SJSA1 (cell line): ENCODE results near the gene MZF1. TPM values are rescaled to one million over a fixed set of nuclear protein-coding genes. Genes with fewer than 3 reads are reported as not detected.
"Not testable (repeated sequence)": the region's sequence is repeated elsewhere in the genome, so short reads cannot be mapped to it uniquely, and the experiment has no call there.

Experiments
- DNase-seq, 2 experiments: peaks; one replicate each; pipeline ENCODE4 v3.0.0-alpha.2; 2015 to 2020; ENCODE audit warnings: low spot score in 2 of 2, low read depth in 1 of 2
- H3K27ac ChIP-seq: fragments of 250-450 bp; sonication (Bioruptor Pico); 2 replicates; pipeline ENCODE4 v1.5.1; 2020; ENCODE audit warnings: mild to moderate bottlenecking, moderate library complexity
- H3K27me3 ChIP-seq: fragments of 250-450 bp; sonication (Bioruptor Pico); replicated peaks from 2 replicates; pipeline ENCODE4 v1.5.1; 2020; ENCODE audit warnings: mild to moderate bottlenecking, moderate library complexity
- H3K36me3 ChIP-seq: fragments of 250-450 bp; sonication (Bioruptor Pico); 2 replicates; pipeline ENCODE4 v1.5.1; 2020; ENCODE audit warnings: mild to moderate bottlenecking
- H3K4me1 ChIP-seq: fragments of 250-450 bp; sonication (Bioruptor Pico); replicated peaks from 2 replicates; pipeline ENCODE4 v1.6.1; 2021; ENCODE audit warnings: mild to moderate bottlenecking
- H3K4me3 ChIP-seq: fragments of 250-450 bp; sonication (Bioruptor Pico); 2 replicates; pipeline ENCODE4 v1.5.1; 2020; ENCODE audit warnings: mild to moderate bottlenecking
- H3K9me3 ChIP-seq: fragments of 250-450 bp; sonication (Bioruptor Pico); replicated peaks from 2 replicates; pipeline ENCODE4 v1.5.1; 2020; ENCODE audit warnings: mild to moderate bottlenecking
- total RNA-seq: library from RNA; depleted of rRNA; stranded (reverse); fragments of >200 nt; shearing (Covaris generic); gene quantifications from 2 replicates; pipeline ENCODE4 v1.2.3, GENCODE V29; 2014; rRNA removed

MZF1 gene
- 5.0 and 7.4 TPM in 2 replicates for total RNA-seq

DNA sequence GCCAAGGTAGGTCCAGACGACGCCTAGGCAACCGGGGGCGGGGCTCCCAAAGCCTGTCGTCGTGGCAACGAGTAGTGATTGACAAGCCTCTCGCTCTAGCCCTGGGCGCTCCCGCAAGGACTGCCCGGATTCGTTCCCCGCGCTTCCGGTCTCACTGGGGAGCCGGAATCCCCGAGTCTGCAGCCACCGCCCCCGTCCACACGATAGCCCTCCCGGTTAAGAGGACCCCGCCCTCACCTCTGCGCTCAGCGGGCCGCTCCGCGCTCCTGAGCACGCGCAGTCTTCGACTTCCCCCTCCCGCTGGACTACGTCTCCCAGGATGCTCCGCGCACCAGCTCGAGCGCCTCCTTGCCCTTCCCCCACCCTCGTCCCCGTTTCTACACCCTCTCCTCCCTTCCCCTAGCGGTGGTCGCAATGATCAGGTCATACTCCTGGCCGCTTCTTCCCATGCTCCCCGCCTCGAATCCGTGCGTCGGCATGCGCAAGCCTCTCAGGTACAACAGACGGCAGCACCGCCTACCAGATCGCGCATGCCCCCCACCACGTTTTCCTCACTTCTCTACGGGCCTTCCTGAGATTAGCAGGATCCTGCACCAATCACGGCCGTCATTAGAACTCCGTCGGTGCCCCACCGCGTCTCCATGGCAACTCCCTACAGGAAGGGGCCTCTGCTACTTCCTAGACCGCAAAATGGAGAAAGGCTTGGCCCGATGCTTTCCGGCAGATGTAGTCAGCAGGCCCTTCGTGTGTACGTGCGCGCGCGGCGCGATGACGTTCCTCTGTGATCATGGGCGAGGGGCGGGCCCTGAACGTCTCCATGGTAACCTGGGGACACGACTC is at the start of gene MZF1:
Gene MZF1, minus strand, starts transcription at position 518 of the 840 bp plus-strand sequence. CDS start 1,946 bp downstream, outside the sequence.
- Histone ChIP-seq H3K27me3 (no peaks in the 10 kb centered on the region), H3K4me3 (peak within 1 kb of the TSS; percentile 55), H3K36me3 (peaks cover 5% of the 10 kb centered on the region), H3K4me1 (peaks cover 15% of the 10 kb centered on the region), H3K27ac (peak within 1 kb of the TSS; percentile 86), H3K9me3 (no peaks in the 10 kb centered on the region)
- peak; percentile 100 for DNase-seq

GRCh38 chr19:58607213-58607612 is 34.1 kb upstream of the MZF1 start:
- not testable (repeated sequence) for H3K4me1 ChIP-seq, H3K36me3 ChIP-seq, H3K4me3 ChIP-seq, H3K9me3 ChIP-seq, H3K27me3 ChIP-seq, H3K27ac ChIP-seq, DNase-seq

- H3K9me3 ChIP-seq, H3K27ac ChIP-seq, H3K27me3 ChIP-seq, H3K4me3 ChIP-seq, H3K36me3 ChIP-seq, DNase-seq, H3K4me1 ChIP-seq: not testable (repeated sequence)
Observed at GRCh38 chr19:58606251-58606896, 33.2 kb upstream of the MZF1 start.

DNA sequence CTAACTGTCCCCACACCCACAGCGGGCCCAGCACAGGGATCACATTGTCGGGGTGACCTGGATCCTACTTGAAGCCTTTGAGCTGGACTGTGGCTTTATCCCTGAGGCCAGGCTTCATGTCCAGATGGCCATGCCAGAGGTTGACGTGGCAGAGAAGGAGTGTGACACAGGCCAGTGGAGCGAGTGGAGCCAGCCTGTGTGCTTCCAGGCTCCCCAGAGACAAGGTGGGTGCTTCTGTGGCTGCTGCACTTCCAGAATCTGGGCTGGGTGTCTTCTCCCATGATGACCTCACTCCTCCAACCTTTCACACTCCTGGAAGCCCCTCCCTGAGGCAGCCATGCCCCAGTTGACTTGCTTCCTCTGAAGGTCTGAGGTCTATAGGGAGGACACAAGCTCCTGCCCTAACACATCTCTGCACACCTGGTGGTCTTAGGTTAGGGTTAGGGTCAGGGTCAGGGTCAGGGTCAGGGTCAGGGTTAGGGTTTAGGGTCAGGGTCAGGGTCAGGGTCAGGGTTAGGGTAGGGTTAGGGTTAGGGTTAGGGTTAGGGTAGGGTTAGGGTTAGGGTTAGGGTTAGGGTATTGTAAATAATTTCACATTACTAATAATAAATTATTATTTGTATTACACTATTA is 13.1 kb upstream of the MZF1 start:
- DNase-seq = peak in 1 of 2 experiments; percentile 26
- Histone ChIP-seq H3K27me3 (no peaks in the 10 kb centered on the region), H3K27ac (peak overlapping the region; percentile 12; the same call in 1 of the 2 replicates), H3K4me1 (peaks cover 10% of the 10 kb centered on the region), H3K4me3 (no peak overlapping the region), H3K9me3 (no peaks in the 10 kb centered on the region), H3K36me3 (peaks cover 5% of the 10 kb centered on the region; the same call in 1 of the 2 replicates)

GRCh38 chr19:58585442-58586132 is 12.5 kb upstream of the MZF1 start:
- Histone ChIP-seq H3K27ac (0 out of 2 replicates have a peak overlapping the region, but pooled peaks have one; percentile 12), H3K36me3 (peaks cover 5% of the 10 kb centered on the region; the same call in 1 of the 2 replicates), H3K9me3 (no peaks in the 10 kb centered on the region), H3K4me3 (no peak overlapping the region), H3K27me3 (no peaks in the 10 kb centered on the region), H3K4me1 (peaks cover 10% of the 10 kb centered on the region)
- DNase-seq = no peak

DNA sequence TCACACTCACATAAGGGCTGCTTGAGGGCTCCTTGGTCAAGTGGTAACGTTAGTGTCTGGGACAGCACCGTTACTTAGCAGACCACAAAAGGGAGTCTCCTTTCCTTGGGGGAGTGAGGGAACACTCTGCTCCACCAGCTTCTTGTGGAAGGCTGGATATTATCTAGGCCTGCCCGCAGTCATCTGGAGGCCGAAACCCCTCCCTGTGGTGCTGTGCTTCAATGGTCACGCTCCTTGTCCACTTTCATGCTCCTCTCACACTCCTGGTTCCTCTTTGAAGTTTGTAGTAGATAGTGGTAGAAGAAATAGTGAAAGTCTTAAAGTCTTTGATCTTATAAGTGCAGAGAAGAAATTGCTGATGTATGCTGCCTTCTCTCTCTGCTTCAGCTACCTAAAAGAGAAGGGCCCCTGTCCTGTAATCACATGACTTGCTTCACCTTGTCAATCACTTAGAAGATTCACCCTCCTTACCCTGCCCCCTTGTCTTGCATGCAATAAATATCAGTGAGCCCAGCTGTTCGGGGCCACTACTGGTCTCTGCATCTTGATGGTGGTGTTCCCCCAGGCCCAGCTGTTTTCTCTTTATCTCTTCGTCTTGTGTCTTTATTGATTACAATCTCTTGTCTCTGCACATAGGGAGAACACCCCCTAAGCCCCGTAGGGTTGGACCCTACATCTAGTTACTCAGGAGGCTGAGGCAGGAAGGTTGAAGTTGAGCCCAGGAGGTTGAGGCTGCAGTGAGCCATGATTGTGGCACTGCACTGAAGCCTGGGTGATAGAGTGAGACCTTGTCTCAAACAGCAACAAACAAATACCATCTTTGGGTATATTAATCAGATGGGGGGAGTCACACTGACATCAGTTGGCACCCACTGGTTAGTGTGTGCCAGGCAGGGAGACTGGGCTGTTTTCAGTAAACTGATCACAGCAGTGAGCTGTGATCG is 11.6 kb upstream of the MZF1 start:
- no peaks in the 10 kb centered on the region for H3K9me3 ChIP-seq
- H3K4me3 ChIP-seq = no peak overlapping the region
- DNase-seq = peak in 1 of 2 experiments; percentile 12
- H3K36me3 ChIP-seq = peaks cover 5% of the 10 kb centered on the region; the same call in 1 of the 2 replicates
- H3K27me3 ChIP-seq = no peaks in the 10 kb centered on the region
- H3K27ac ChIP-seq = no peak overlapping the region
- peaks cover 10% of the 10 kb centered on the region for H3K4me1 ChIP-seq

DNA sequence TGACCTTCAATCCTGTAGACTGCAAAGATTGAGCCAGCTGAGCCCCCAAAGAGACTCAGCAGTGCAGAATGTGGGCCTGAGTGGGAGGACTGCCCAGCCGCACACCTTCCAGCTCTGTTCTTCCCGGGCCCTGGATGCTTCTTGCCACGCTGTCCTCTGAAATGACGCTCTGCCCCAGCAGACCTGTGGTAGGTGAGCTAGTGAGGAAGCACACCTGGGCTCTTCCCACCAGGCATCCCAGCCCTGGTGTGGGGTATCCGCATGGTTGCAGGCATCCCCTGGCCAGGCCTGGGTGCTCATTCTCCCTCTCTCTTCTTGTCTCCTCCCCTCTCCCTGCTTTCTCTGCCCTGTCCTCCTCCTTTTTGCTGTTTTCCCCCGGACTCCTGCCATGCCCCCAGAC is 9.8 kb upstream of the MZF1 start:
- peaks cover 10% of the 10 kb centered on the region for H3K4me1 ChIP-seq
- DNase-seq = peak in 1 of 2 experiments; percentile 28
- peaks cover 5% of the 10 kb centered on the region; the same call in 1 of the 2 replicates for H3K36me3 ChIP-seq
- no peaks in the 10 kb centered on the region for H3K27me3 ChIP-seq
- H3K9me3 ChIP-seq = no peaks in the 10 kb centered on the region
- no peak overlapping the region for H3K4me3 ChIP-seq
- H3K27ac ChIP-seq = no peak overlapping the region

GRCh38 chr19:58581227-58582141 is 8.3 kb upstream of the MZF1 start:
- Histone ChIP-seq H3K9me3 (no peaks in the 10 kb centered on the region), H3K27me3 (no peaks in the 10 kb centered on the region), H3K36me3 (peaks cover 5% of the 10 kb centered on the region; the same call in 1 of the 2 replicates), H3K27ac (no peak overlapping the region), H3K4me3 (no peak overlapping the region), H3K4me1 (peaks cover 8% of the 10 kb centered on the region)
- peak; percentile 27 to 55 for DNase-seq

DNA sequence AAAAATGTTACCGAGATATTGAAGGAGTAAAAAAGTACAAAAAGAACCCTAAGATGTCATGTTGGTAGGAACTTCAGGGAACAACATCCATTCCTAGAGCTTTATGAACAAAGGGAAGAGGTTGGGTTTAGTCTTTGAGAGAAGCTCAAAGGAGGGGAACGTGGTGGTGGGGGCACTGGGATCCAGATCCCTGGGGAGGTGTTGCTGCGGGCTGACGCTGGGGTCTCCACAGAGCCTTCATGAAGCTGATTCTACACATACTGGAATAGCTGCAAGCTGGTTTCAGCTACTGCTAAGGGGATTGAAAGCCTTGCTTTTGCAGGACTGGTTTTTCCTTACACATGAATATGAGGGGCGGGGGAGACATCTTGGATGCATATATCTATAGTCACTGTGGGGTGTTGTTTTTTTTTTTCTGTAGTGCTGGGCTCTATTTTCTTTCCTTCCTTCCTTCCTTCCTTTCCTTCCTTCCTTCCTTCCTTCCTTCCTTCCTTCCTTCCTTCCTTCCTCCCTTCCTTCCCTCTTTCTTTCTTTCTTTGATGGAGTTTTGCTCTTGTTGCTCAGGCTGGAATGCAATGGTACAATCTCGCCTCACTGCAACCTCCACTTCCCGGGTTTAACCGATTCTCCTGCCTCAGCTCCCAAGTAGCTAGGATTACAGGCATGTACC is 6.5 kb upstream of the MZF1 start:
- Histone ChIP-seq H3K4me3 (no peak overlapping the region), H3K27me3 (no peaks in the 10 kb centered on the region), H3K9me3 (no peaks in the 10 kb centered on the region), H3K27ac (no peak overlapping the region), H3K36me3 (no peaks in the 10 kb centered on the region), H3K4me1 (peaks cover 2% of the 10 kb centered on the region)
- DNase-seq = peak in 1 of 2 experiments; percentile 11

DNA sequence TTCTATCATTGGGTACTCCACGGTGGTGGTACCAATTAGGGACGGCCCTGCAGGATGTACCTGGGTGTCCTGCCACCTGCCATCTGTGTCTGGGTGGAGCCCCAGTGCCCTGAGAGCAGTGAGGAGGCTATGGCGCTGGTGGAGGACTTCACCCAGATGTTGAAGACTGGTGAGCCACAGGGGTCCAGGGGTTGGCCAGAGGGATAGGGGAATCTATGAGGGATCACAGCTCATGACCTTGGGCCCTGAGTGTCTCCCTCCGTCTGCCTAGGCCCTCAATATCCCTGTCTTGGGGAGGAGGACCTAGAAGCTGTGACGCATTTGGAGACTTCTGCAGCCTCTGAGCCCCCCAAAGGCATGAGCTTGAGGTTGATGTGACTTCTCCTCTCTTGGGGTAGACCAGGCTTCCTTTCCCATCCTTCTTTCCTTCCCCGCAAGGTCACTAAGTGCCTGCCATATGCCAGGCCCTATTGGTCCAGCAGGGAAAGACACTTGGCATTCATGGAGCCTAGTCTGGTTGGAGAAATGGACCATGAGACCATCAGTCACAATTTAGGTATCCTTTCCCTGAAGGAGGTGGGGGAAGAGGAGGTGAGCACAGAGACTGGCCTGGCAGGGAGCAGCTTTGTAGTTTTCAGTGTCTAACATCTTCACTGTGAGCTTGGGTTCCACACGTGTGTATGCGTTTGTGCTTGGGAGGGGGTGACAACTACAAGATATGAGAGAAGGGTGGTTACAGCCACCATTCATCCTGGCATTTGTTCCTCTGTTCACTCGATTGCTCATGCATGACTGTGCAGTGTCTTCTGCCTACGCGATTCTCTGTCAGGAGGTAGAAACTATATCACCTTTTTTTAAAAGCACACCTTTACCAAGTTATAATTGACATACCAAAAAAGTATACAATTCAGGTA is 5.1 kb upstream of the MZF1 start:
- Histone ChIP-seq H3K27me3 (no peaks in the 10 kb centered on the region), H3K4me3 (no peak overlapping the region), H3K4me1 (peaks cover 12% of the 10 kb centered on the region), H3K9me3 (no peaks in the 10 kb centered on the region), H3K27ac (no peak overlapping the region), H3K36me3 (no peaks in the 10 kb centered on the region)
- DNase-seq = peak in 1 of 2 experiments; percentile 17

DNA sequence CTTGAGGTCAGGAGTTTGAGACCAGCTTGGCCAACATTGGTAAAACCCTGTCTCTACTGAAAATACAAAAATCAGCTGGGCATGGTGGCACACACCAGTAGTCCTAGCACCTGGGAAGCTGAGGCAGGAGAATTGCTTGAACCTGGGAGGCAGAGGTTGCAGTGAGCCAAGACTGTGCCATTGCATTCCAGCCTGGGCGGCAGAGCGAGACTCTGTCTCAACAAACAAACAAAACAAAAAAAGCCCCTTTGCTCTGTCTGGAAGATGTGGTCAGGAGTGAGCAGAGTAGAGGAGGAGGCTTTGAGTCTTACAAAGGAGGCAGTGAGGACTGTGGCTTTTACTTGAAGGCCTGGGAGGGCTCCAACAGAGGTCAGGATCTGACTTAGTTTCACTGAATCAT is 4.4 kb upstream of the MZF1 start:
- H3K9me3 ChIP-seq = not testable (repeated sequence)

More for the DNA sequence above, 4.4 kb upstream of the MZF1 start:
- not testable (repeated sequence) for H3K36me3 ChIP-seq, H3K27ac ChIP-seq, H3K27me3 ChIP-seq, H3K4me3 ChIP-seq
- peak in 1 of 2 experiments; percentile 1 for DNase-seq
- peaks cover 12% of the 10 kb centered on the region for H3K4me1 ChIP-seq
